GM12878 (cell line): Measurements from ENCODE around the gene OR6B2. TPM values are rescaled to one million over a fixed set of nuclear protein-coding genes. Genes with fewer than 3 reads are reported as not detected.

ENCODE experiments used
- ATAC-seq: fragments of 200-7000 bp; cut with Tn5 transposase; 3 replicates; pipeline ENCODE4 v1.9.1; 2020; ENCODE audit warnings: mild to moderate bottlenecking, moderate library complexity
- BruUV-seq: library from RNA; stranded (reverse); fragments of 400-500 nt; replicated peaks from 2 replicates; lab custom pipeline; 2021; lab: Mats Ljungman, UMichigan
- CTCF ChIA-PET: fragments of 300-600 bp; sonication (Branson Sonifier 250); formaldehyde crosslinking; extraction: SDS; loops from one replicate; lab custom pipeline; 2021; ENCODE audit warnings: inconsistent platforms; lab: Yijun Ruan, JAX
- POLR2A ChIA-PET: fragments of 350-600 bp; formaldehyde crosslinking; extraction: SDS; loops from one replicate; lab custom pipeline; 2021; ENCODE audit warnings: inconsistent platforms; lab: Charles Lee
- RAD21 ChIA-PET: fragments of 300-600 bp; sonication (Branson Sonifier 250); formaldehyde crosslinking; loops from one replicate; lab custom pipeline; 2023; ENCODE audit warnings: antibody characterized with exemption; ENCODE audit not compliant: unreplicated experiment; lab: Charles Lee
- SMC1A ChIA-PET: fragments of 300-600 bp; sonication (Branson Sonifier 250); formaldehyde crosslinking; loops from one replicate; lab custom pipeline; 2023; ENCODE audit not compliant: unreplicated experiment, uncharacterized antibody; lab: Charles Lee
- DNase-seq: peaks from one replicate; pipeline ENCODE4 v3.0.0-alpha.2; 2011; ENCODE audit warnings: low read depth, low spot score
- FAIRE-seq: peaks from 3 replicates; lab custom pipeline; 2011; peaks lifted over from hg19 to GRCh38; lab: Jason Lieb, UNC
- H2AFZ ChIP-seq: 2 replicates; pipeline ENCODE4 v1.6.0; 2011; ENCODE audit warnings: low read depth, low read length, control low read depth; ENCODE audit not compliant: control insufficient read depth
- H3K27ac ChIP-seq: 2 replicates; pipeline ENCODE4 v1.5.1; 2011; ENCODE audit warnings: control low read depth; ENCODE audit not compliant: control insufficient read depth, insufficient read depth
- H3K27me3 ChIP-seq, 2 experiments: replicated peaks in 1 of 2; 2 replicates each; pipeline versions ENCODE4 v1.6.0 to v1.6.1; 2011; ENCODE audit warnings: low read length in 1 of 2; ENCODE audit not compliant: control insufficient read depth in 2 of 2, insufficient read depth in 2 of 2
- H3K36me3 ChIP-seq, 2 experiments: 2 replicates each; pipeline ENCODE4 v1.5.1; 2011; ENCODE audit warnings: low read length in 1 of 2; ENCODE audit not compliant: control insufficient read depth in 2 of 2, insufficient read depth in 2 of 2
- H3K4me1 ChIP-seq: 2 replicates; pipeline ENCODE4 v1.6.1; 2011; ENCODE audit warnings: mild to moderate bottlenecking, low read length, moderate library complexity, mixed read lengths; ENCODE audit not compliant: control insufficient read depth, insufficient read depth
- H3K4me2 ChIP-seq: 2 replicates; pipeline ENCODE4 v1.6.0; 2011; ENCODE audit warnings: control low read depth; ENCODE audit not compliant: control insufficient read depth, insufficient read depth
- H3K4me3 ChIP-seq: fragments of 200-600 bp; sonication (generic); 2 replicates; pipeline ENCODE4 v1.5.1; 2016
- H3K79me2 ChIP-seq: 2 replicates; pipeline ENCODE4 v1.6.0; 2011; ENCODE audit warnings: low read length; ENCODE audit not compliant: control insufficient read depth, insufficient read depth
- H3K9ac ChIP-seq: 2 replicates; pipeline ENCODE4 v1.8.0; 2011; ENCODE audit warnings: low read length, control low read depth, mixed read lengths; ENCODE audit not compliant: control insufficient read depth, insufficient read depth
- H3K9me3 ChIP-seq: replicated peaks from 3 replicates; pipeline ENCODE4 v1.5.1; 2011; ENCODE audit warnings: mild to moderate bottlenecking, low read length; ENCODE audit not compliant: control insufficient read depth, insufficient read depth
- H4K20me1 ChIP-seq: 2 replicates; pipeline ENCODE4 v1.6.0; 2011; ENCODE audit not compliant: control insufficient read depth, insufficient read depth
- BCL11A ChIP-seq: IDR thresholded peaks from 2 replicates; pipeline ENCODE4 v1.6.1; 2011; ENCODE audit warnings: low read depth, low read length
- BMI1 ChIP-seq: fragments of 450-650 bp; IDR thresholded peaks from 2 replicates; pipeline ENCODE4 v1.6.1; 2016; ENCODE audit warnings: mild to moderate bottlenecking, moderate library complexity, borderline replicate concordance
- ETV6 ChIP-seq, 2 experiments: fragments of 450-650 bp in 1 of 2; IDR thresholded peaks in 1 of 2; conservative IDR thresholded peaks in 1 of 2; 2 replicates each; pipeline ENCODE4 v1.6.1; 2014; ENCODE audit warnings: antibody characterized with exemption in 1 of 2, borderline replicate concordance in 1 of 2, low read depth in 1 of 2, mild to moderate bottlenecking in 1 of 2, moderate library complexity in 1 of 2
- EZH2 ChIP-seq: IDR thresholded peaks from 2 replicates; pipeline ENCODE4 v1.6.1; 2012; ENCODE audit warnings: low read depth, mild to moderate bottlenecking, control low read depth, inconsistent platforms, low read length, borderline replicate concordance; ENCODE audit not compliant: control insufficient read depth
- IKZF2 ChIP-seq, 2 experiments: fragments of 450-650 bp; IDR thresholded peaks; 2 replicates each; pipeline ENCODE4 v1.6.1; 2017; ENCODE audit warnings: mild to moderate bottlenecking in 2 of 2, moderate library complexity in 2 of 2
- LARP7 ChIP-seq: fragments of 450-650 bp; IDR thresholded peaks from 2 replicates; pipeline ENCODE4 v1.6.1; 2017; ENCODE audit warnings: mild to moderate bottlenecking
- MYB ChIP-seq: fragments of 150-350 bp; IDR thresholded peaks from 2 replicates; pipeline ENCODE4 v1.6.1; 2014; ENCODE audit warnings: mild to moderate bottlenecking, low read depth, low read length, borderline replicate concordance
- NR2F1 ChIP-seq: fragments of 450-650 bp; conservative IDR thresholded peaks from 2 replicates; pipeline ENCODE4 v1.6.1; 2017; ENCODE audit warnings: mild to moderate bottlenecking
- RAD51 ChIP-seq: fragments of 450-650 bp; IDR thresholded peaks from 2 replicates; pipeline ENCODE4 v1.6.1; 2016; ENCODE audit warnings: moderate library complexity, mild to moderate bottlenecking, inconsistent platforms
- RFX5 ChIP-seq: IDR thresholded peaks from 2 replicates; pipeline ENCODE4 v1.6.1; 2011; ENCODE audit warnings: low read depth, low read length, improper control_type of control experiment
- ZNF217 ChIP-seq: fragments of 450-650 bp; IDR thresholded peaks from 2 replicates; pipeline ENCODE4 v1.6.1; 2017; ENCODE audit warnings: antibody characterized with exemption, mild to moderate bottlenecking
- ZZZ3 ChIP-seq: IDR thresholded peaks from 2 replicates; pipeline ENCODE4 v1.6.1; 2011; ENCODE audit warnings: low read depth; ENCODE audit not compliant: control insufficient read depth, insufficient read length
- WGBS: methylation state at CpG from one replicate; pipeline ENCODE4 v1.1.6; 2016; ENCODE audit warnings: low lambda C conversion rate; ENCODE audit not compliant: insufficient replicate concordance, insufficient coverage; ENCODE audit errors: missing lambda C conversion rate; 5-methylcytosine and 5-hydroxymethylcytosine counted together
- in situ Hi-C: fragments of 300-500 bp; cut with MboI; formaldehyde crosslinking; loops from 9 replicates; pipeline ENCODE4 v1.14.3; 2018; ENCODE audit warnings: mixed read lengths
- intact Hi-C: fragments of 100-400 bp; cut with micrococcal nuclease; formaldehyde crosslinking; loops from one replicate; pipeline ENCODE4 v1.14.2; 2022; ENCODE audit not compliant: unreplicated experiment
- polyA plus RNA-seq, 11 experiments: library from polyadenylated mRNA; depleted of rRNA in 4 of 11; unstranded in 6 of 11; stranded (reverse) in 5 of 11; fragments of >200 nt; fragmentation: Nextera tagmentation in 4 of 11; fragmentation: Illumina TruSeq in 1 of 11; extraction: Ambion mirVana in 4 of 11; extraction: Trizol in 1 of 11; gene quantifications; 1 replicate in 1 of 11; 2 replicates in 10 of 11; pipeline versions ENCODE4 v1.2.1 to v1.2.3, GENCODE V29; 2011 to 2016; ENCODE audit warnings: inconsistent platforms in 2 of 11, missing spikeins in 2 of 11, low read depth in 1 of 11
- total RNA-seq, 4 experiments: library from RNA; depleted of rRNA in 3 of 4; stranded (reverse); fragments of >200 nt in 3 of 4; fragmentation: Illumina TruSeq in 1 of 4; extraction: Trizol in 1 of 4; gene quantifications; 2 replicates each; pipeline versions ENCODE4 v1.2.1 to v1.2.3, GENCODE V29; 2013 to 2021
- TF ChIP-seq, protein P1 (sequence below): IDR thresholded peaks from 2 replicates; pipeline ENCODE4 v1.6.1; 2011; ENCODE audit warnings: mild to moderate bottlenecking, low read depth, low read length, moderate library complexity; ENCODE audit not compliant: insufficient replicate concordance
- TF ChIP-seq, protein P2 (sequence below): IDR thresholded peaks from 2 replicates; pipeline ENCODE4 v1.6.1; 2011; ENCODE audit warnings: borderline replicate concordance, low read depth, mild to moderate bottlenecking, moderate library complexity, mixed read lengths, low read length; ENCODE audit not compliant: insufficient read depth; ENCODE audit errors: extremely low read length
- TF ChIP-seq, protein P3 (sequence below): fragments of 450-650 bp; formaldehyde crosslinking; IDR thresholded peaks from 2 replicates; pipeline ENCODE4 v1.4.0; 2020; ENCODE audit warnings: mild to moderate bottlenecking, moderate library complexity

The OR6B2 gene
- total and polyA plus RNA-seq, 10 of the 15 experiments (the other 5 are each of a cell fraction or from before 2014, with no cell fraction given): not detected

DNA sequence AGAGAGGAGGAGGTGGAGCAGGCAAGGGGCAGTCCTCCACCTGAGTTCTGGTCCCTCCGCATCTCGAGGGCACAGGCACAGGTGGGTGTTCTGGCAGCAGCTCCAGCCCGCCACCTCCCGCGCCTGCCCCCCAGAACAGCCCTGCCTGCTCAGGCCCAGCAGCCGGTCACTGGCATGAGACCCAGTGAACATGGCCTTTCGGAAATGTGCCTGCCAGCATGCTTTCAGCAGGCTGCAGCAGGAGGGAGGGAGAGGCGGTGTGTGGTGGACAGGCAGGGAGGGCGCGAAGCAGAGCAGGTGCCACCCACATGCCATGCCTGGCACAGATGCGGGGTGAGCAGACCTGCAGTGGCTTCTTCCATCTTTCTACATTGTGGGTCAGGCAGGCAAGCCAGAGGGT is 26.4 kb upstream of the OR6B2 start (continued):
- TF ChIP-seq, protein P1, sequence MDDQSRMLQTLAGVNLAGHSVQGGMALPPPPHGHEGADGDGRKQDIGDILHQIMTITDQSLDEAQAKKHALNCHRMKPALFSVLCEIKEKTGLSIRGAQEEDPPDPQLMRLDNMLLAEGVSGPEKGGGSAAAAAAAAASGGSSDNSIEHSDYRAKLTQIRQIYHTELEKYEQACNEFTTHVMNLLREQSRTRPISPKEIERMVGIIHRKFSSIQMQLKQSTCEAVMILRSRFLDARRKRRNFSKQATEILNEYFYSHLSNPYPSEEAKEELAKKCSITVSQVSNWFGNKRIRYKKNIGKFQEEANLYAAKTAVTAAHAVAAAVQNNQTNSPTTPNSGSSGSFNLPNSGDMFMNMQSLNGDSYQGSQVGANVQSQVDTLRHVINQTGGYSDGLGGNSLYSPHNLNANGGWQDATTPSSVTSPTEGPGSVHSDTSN: no peak
- TF ChIP-seq ZNF217: no peak
- no peak for TF ChIP-seq RFX5
- TF ChIP-seq, protein P2, sequence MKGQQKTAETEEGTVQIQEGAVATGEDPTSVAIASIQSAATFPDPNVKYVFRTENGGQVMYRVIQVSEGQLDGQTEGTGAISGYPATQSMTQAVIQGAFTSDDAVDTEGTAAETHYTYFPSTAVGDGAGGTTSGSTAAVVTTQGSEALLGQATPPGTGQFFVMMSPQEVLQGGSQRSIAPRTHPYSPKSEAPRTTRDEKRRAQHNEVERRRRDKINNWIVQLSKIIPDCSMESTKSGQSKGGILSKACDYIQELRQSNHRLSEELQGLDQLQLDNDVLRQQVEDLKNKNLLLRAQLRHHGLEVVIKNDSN: no peak
- no peak for TF ChIP-seq BCL11A
- no peak for TF ChIP-seq NR2F1
- TF ChIP-seq BMI1: no peak
- TF ChIP-seq IKZF2 (IDR thresholded peaks at IDR 0.05): no peak
- TF ChIP-seq, all 136 proteins: peak for 0

DNA sequence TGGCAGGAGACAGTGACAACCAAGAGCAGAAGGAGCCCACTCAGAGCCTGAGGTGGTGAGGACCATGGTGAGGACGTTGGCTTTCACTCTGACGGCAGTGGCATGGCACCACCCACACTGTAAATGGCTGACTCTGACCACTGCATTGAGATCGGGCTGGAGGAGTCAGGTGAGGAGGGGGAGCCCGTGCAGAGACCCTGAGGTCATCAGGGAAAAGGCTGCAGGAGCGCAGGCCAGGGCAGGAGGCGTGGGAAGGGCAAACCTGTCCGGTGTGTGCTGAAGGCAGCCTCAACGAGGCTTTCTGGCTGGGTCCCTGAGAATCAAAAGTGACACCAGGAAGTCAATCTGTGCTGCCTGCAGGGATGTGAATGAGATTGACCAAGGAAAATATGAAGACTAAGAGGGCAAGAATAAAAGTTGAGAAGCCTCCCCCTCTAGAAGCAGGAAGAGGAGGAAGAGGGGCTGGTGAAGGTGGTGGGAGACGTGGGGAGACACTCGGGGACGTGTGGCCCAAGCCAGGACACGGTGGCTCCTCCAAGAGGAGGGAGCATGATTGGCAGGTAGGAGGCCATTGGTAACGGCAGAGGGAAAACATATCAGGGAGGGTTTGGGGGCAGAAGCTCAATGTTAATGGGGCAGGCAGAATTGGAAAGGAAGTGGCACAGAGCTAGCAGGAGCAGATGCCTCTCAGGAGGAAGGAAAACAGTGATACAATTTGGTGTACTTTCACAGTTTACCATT is 25.1 kb upstream of the OR6B2 start:
- Histone ChIP-seq H3K4me3 (no peak overlapping the region), H3K4me1 (no peaks in the 10 kb centered on the region), H3K4me2 (no peak overlapping the region), H3K36me3 (no peaks in the 10 kb centered on the region), H3K9me3 (no peaks in the 10 kb centered on the region), H3K27ac (no peak overlapping the region), H3K79me2 (no peaks in the 10 kb centered on the region), H3K9ac (no peak overlapping the region), H4K20me1 (no peaks in the 10 kb centered on the region), H3K27me3 (peaks cover 0 to 2% of the 10 kb centered on the region in 2 experiments; a peak in 2 of 4 replicates), H2AFZ (no peak overlapping the region)
- FAIRE-seq: no peak
- no peak for ATAC-seq
- ChIA-PET POLR2A (no interaction called here), RAD21 (no interaction called here), CTCF (interaction anchor here (1.5 kb wide), 1 partner anchor 88 kb away, joined by 6 read pairs; no protein-coding TSS in a partner anchor), SMC1A (no interaction called here)
- no peak for DNase-seq
- intact Hi-C loops (no loop called here), in situ Hi-C loops (loop anchor here (5.0 kb wide), 1 partner anchor 87 kb away; the partner anchor contains the start of gene OTOS)
- 2% methylated on average over 13 of the region's 13 CpGs for WGBS
- no TSS peak for BruUV-seq
- no peak for TF ChIP-seq ETV6 (conservative IDR thresholded peaks at IDR 0.05 in 1 of 2, IDR thresholded peaks at IDR 0.05 in 1 of 2; ENCODE audit: borderline replicate concordance in 1 of 2, low read depth in 1 of 2)
- no peak for TF ChIP-seq MYB
- TF ChIP-seq, protein P3, sequence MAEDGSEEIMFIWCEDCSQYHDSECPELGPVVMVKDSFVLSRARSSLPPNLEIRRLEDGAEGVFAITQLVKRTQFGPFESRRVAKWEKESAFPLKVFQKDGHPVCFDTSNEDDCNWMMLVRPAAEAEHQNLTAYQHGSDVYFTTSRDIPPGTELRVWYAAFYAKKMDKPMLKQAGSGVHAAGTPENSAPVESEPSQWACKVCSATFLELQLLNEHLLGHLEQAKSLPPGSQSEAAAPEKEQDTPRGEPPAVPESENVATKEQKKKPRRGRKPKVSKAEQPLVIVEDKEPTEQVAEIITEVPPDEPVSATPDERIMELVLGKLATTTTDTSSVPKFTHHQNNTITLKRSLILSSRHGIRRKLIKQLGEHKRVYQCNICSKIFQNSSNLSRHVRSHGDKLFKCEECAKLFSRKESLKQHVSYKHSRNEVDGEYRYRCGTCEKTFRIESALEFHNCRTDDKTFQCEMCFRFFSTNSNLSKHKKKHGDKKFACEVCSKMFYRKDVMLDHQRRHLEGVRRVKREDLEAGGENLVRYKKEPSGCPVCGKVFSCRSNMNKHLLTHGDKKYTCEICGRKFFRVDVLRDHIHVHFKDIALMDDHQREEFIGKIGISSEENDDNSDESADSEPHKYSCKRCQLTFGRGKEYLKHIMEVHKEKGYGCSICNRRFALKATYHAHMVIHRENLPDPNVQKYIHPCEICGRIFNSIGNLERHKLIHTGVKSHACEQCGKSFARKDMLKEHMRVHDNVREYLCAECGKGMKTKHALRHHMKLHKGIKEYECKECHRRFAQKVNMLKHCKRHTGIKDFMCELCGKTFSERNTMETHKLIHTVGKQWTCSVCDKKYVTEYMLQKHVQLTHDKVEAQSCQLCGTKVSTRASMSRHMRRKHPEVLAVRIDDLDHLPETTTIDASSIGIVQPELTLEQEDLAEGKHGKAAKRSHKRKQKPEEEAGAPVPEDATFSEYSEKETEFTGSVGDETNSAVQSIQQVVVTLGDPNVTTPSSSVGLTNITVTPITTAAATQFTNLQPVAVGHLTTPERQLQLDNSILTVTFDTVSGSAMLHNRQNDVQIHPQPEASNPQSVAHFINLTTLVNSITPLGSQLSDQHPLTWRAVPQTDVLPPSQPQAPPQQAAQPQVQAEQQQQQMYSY: no peak
- TF ChIP-seq EZH2: no peak
- no peak for TF ChIP-seq LARP7
- no peak for TF ChIP-seq ZZZ3
- TF ChIP-seq RAD51: no peak
